ENCODE data around the gene HOXA5. TPM values are rescaled to one million over a fixed set of nuclear protein-coding genes. Genes with fewer than 3 reads are reported as not detected.
A peak's percentile ranks its signal among the peaks of the same experiment; 100 is the strongest.

The HOXA5 gene
- total RNA-seq, 4 donors from 2014 or later: 3.6 to 8.2 (median 6.8) TPM

DNA sequence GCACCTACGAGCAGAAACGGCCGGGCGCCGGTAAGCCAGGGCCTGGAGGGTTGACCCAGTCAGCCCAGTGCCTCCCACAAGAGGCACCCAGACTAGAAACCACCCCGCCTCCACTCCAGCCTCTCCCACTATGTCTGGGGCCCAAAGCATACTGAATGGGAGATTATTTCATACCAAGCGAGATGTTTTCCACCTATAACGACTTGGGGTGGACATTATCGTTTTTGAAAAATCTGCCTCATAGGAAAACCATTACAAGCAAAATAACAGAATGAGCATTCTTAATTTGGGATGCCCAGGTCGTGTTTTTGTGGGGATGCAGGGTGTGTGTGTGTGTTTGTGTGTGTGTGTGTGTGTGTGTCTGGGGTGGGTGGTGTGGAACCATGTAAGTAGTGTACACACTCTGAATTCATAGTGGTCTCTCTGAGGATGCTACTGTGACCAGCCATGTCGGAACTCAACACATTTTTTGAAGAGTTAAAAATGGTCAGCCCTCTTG lies 2.5 kb upstream of the HOXA5 start:
- 91 to 93% methylated on average over 5 to 9 of the region's 11 CpGs for WGBS, 2 donors
- Histone ChIP-seq H3K36me3 (no peaks in the 10 kb centered on the region), H3K9me3 (no peaks in the 10 kb centered on the region), H3K4me1 (peaks cover 13 to 71% (median 16%) of the 10 kb centered on the region in 3 donors), H3K27ac (no peak overlapping the region), H3K27me3 (peaks cover 0 to 94% (median 7%) of the 10 kb centered on the region in 4 donors), H3K4me3 (no peak overlapping the region)
- TF ChIP-seq POLR2A (IDR thresholded peaks at IDR 0.05): no peak
- TF ChIP-seq, protein P1, sequence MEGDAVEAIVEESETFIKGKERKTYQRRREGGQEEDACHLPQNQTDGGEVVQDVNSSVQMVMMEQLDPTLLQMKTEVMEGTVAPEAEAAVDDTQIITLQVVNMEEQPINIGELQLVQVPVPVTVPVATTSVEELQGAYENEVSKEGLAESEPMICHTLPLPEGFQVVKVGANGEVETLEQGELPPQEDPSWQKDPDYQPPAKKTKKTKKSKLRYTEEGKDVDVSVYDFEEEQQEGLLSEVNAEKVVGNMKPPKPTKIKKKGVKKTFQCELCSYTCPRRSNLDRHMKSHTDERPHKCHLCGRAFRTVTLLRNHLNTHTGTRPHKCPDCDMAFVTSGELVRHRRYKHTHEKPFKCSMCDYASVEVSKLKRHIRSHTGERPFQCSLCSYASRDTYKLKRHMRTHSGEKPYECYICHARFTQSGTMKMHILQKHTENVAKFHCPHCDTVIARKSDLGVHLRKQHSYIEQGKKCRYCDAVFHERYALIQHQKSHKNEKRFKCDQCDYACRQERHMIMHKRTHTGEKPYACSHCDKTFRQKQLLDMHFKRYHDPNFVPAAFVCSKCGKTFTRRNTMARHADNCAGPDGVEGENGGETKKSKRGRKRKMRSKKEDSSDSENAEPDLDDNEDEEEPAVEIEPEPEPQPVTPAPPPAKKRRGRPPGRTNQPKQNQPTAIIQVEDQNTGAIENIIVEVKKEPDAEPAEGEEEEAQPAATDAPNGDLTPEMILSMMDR (IDR thresholded peaks at IDR 0.05): no peak
- intact Hi-C loops (cut with DNase I): no loop called here
- DNase-seq: no peak

DNA sequence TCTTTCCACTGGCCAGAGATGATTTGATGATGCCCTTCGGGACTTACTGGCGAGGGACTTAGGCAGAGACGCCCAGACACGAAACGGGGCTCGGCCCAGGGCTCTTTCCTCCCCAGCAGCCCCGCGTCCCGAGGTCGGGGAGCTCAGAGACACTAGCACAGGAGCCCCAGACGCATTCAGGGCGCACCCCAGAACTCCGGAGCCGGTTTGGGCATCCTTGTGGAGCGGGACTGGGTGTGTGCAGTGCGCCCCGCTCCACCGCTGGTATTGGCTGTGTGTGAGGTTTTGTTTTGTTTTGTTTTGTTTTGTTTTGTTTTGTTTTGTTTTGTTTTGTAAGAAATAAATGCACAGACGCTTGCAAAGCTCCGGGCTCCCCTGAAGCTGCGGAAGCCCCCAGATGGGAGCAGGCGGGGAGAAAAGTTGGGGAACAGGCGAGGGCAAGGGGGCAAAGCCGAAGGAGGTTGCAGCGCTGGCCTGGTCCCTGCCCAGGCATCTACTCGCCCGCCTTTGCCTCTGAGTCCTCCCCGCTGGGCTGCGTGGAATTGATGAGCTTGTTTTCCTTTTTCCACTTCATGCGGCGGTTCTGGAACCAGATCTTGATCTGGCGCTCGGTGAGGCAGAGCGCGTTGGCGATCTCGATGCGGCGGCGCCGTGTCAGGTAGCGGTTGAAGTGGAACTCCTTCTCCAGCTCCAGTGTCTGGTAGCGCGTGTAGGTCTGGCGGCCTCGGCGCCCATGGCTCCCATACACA lies 1.9 kb upstream of the HOXA5 start:
- no peak for DNase-seq
- H3K27ac ChIP-seq: no peak overlapping the region
- 80 to 85% methylated on average over 33 to 37 of the region's 47 CpGs for WGBS, 2 donors
- peak overlapping the region in 1 of 4 donors; percentile 65 for H3K4me3 ChIP-seq
- intact Hi-C loops (cut with DNase I): no loop called here
- no peaks in the 10 kb centered on the region for H3K36me3 ChIP-seq
- H3K27me3 ChIP-seq: peaks cover 0 to 93% (median 3%) of the 10 kb centered on the region in 4 donors
- no peaks in the 10 kb centered on the region for H3K9me3 ChIP-seq
- peaks cover 8 to 71% (median 12%) of the 10 kb centered on the region in 3 donors for H3K4me1 ChIP-seq
- no peak for TF ChIP-seq POLR2A (IDR thresholded peaks at IDR 0.05)
- TF ChIP-seq, protein P1 (IDR thresholded peaks at IDR 0.05): no peak

DNA sequence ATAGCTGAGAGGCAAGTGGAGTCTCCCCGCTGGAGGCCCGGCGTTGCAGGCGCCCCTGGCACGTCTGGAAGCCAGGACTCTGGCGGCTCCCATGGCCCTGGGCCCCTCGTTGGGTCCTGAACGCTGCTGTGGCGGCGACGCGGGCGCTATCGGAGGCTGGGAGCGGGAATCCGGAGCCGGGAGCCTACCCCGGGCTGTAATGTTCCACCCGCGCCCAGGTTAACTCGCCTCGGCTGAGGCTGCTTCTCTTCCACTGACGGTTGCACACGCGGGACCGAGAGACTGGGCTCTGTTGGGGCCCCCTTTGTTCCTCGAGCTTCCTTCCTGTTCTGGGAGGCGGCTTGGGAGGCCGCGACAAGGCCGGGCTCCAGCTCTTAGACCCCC lies 1.3 kb upstream of the HOXA5 start:
- H3K27me3 ChIP-seq: peaks cover 0 to 92% (median 3%) of the 10 kb centered on the region in 4 donors

DNA sequence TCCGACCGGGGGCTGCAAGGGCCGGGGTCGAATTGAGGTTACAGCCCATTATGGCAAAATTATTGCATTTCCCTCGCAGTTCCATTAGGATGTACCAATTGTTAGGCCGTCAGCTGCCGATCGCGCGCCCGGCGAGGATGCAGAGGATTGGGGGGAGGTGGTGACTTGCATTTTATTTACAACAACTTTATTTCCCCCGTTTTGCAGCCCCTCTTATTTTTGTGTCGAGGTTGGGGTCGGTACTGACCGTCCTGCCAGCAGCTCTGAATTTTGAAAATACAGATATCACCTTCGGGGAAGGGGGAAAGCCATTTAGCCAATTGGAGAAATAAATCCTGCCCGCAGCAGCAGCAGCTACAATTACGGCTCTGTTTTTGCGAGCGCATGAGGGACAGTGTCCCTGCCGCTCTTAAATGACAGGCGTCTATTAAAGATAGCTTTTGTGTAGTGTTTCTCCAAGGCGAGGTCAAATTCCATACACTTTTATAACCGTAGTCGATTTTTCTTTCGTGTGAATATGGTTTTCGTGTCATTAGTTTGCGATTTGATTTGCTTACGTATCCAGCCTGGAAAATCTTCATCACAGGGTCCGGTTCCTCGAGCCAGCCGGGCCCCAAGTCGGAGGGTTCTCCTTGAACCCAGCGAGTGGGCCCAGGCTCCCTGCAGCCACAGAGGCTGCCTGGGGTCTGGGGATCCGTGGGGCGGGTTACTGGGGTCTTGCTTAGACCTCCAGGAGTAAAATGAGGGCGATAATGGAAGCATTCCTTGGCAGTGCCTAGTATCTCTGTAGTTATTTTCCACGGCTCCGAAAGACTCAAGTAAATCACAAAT lies 684 bp upstream of the HOXA5 start:
- intact Hi-C loops (cut with DNase I): loop anchor here (5.0 kb wide), 1 partner anchor 287 kb away; no protein-coding TSS in a partner anchor
- Histone ChIP-seq H3K27ac (peak overlapping the region; percentile 42 to 97 (median 80)), H3K4me3 (peak overlapping the region; percentile 65 to 89 (median 74)), H3K36me3 (no peaks in the 10 kb centered on the region), H3K9me3 (no peaks in the 10 kb centered on the region), H3K4me1 (peaks cover 7 to 66% (median 11%) of the 10 kb centered on the region in 3 donors), H3K27me3 (peaks cover 0 to 92% (median 3%) of the 10 kb centered on the region in 4 donors)
- DNase-seq: no peak
- 32 to 33% methylated on average over 28 to 31 of the region's 40 CpGs for WGBS, 2 donors
- no peak for TF ChIP-seq POLR2A (IDR thresholded peaks at IDR 0.05)
- TF ChIP-seq, protein P1 (IDR thresholded peaks at IDR 0.05): no peak

More for the DNA sequence above, 1.3 kb upstream of the HOXA5 start:
- no peak for DNase-seq
- intact Hi-C loops (cut with DNase I): loop anchor here (5.0 kb wide), 1 partner anchor 287 kb away; no protein-coding TSS in a partner anchor
- TF ChIP-seq POLR2A (IDR thresholded peaks at IDR 0.05): no peak
- TF ChIP-seq, protein P1 (IDR thresholded peaks at IDR 0.05): no peak
- 51% methylated on average over 10 of the region's 31 CpGs for WGBS, 2 donors
- no peaks in the 10 kb centered on the region for H3K9me3 ChIP-seq
- peak overlapping the region; percentile 17 to 89 (median 70) for H3K4me3 ChIP-seq
- H3K4me1 ChIP-seq: peaks cover 7 to 66% (median 11%) of the 10 kb centered on the region in 3 donors
- peak overlapping the region in 1 of 4 donors; percentile 67 for H3K27ac ChIP-seq
- H3K36me3 ChIP-seq: no peaks in the 10 kb centered on the region
